Esophagus muscularis mucosa (tissue), 3 donors: ENCODE measurements around the gene NRXN3.

Experiments used
- POLR2A ChIP-seq: fragments of 450-650 bp; IDR thresholded peaks from one replicate; pipeline ENCODE4 v1.6.1; 2017; ENCODE audit warnings: antibody characterized with exemption, moderate library complexity, mild to moderate bottlenecking, low read depth
- POLR2AphosphoS5 ChIP-seq, 2 donors: sonication (generic); formaldehyde crosslinking; IDR thresholded peaks; one replicate each; pipeline ENCODE4 v1.6.1; 2017; ENCODE audit warnings: antibody characterized with exemption in 2 of 2
- TF ChIP-seq, protein P1 (sequence below), 3 experiments: fragments of 200-600 bp in 2 of 3; fragments of 450-650 bp in 1 of 3; sonication (generic) in 2 of 3; IDR thresholded peaks; one replicate each; pipeline ENCODE4 v1.5.1; 2017 to 2019; ENCODE audit warnings: antibody characterized with exemption in 3 of 3, mild to moderate bottlenecking in 2 of 3, moderate library complexity in 1 of 3

DNA sequence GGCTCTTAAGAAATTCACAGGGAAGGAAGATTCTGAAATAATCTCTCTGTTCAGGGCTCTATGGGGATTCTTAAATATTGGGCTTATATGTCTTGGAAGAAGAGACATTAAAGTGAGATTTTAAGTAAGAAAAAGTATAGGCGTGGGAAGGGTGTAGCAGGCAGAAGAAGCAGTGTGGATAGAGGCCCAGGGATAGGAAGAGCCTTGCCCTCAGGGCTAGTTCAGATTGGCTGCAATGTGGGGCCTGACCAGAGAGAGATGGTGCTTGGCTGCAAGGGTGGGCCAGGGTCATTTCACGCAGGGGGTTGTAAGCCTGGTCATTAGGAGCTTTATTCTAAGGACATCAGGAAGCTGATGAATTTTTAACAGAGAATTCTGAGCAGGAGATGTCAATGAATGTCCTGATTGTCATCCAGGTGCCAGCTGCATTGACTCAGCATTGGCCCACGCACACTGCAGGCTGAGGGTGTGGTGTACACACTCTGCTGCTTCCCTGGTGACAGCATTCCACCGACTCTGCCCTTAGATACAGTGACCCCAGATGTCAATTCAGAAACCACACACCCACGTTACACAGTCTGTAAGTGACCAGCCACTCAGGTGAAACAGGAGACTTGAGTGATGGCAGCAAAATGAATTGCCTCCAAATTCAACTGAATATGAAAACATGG lies 582.5 kb downstream of the NRXN3 start:
- TF ChIP-seq, protein P1, sequence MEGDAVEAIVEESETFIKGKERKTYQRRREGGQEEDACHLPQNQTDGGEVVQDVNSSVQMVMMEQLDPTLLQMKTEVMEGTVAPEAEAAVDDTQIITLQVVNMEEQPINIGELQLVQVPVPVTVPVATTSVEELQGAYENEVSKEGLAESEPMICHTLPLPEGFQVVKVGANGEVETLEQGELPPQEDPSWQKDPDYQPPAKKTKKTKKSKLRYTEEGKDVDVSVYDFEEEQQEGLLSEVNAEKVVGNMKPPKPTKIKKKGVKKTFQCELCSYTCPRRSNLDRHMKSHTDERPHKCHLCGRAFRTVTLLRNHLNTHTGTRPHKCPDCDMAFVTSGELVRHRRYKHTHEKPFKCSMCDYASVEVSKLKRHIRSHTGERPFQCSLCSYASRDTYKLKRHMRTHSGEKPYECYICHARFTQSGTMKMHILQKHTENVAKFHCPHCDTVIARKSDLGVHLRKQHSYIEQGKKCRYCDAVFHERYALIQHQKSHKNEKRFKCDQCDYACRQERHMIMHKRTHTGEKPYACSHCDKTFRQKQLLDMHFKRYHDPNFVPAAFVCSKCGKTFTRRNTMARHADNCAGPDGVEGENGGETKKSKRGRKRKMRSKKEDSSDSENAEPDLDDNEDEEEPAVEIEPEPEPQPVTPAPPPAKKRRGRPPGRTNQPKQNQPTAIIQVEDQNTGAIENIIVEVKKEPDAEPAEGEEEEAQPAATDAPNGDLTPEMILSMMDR (IDR thresholded peaks at IDR 0.05) = no peak
- TF ChIP-seq POLR2A (no peak), POLR2AphosphoS5 (IDR thresholded peaks at IDR 0.05) (no peak)
